Measurements from ENCODE around the gene PTPRN2.

The PTPRN2 gene

DNA sequence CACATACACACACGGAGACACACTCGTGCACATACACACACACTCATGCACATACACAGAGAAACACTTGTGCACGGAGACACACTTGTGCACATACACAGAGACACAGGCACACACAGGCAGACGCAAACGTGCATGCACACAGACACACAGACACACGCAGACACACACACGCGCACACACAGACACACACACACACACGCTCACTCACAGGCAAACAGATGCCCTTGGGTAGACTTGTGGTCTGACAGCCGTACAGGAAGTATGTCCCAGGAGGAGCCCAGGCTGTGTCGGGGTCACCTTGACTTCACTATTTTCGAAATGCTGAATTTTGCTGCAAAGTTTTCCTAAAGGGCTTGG, 712.8 kb downstream of the PTPRN2 start:
- ChIA-PET CTCF (no interaction called here), POLR2A (no interaction called here)
- no peak overlapping the region for H3K4me3 ChIP-seq (ENCODE audit: low read depth, low read length)
- TF ChIP-seq, protein P1, sequence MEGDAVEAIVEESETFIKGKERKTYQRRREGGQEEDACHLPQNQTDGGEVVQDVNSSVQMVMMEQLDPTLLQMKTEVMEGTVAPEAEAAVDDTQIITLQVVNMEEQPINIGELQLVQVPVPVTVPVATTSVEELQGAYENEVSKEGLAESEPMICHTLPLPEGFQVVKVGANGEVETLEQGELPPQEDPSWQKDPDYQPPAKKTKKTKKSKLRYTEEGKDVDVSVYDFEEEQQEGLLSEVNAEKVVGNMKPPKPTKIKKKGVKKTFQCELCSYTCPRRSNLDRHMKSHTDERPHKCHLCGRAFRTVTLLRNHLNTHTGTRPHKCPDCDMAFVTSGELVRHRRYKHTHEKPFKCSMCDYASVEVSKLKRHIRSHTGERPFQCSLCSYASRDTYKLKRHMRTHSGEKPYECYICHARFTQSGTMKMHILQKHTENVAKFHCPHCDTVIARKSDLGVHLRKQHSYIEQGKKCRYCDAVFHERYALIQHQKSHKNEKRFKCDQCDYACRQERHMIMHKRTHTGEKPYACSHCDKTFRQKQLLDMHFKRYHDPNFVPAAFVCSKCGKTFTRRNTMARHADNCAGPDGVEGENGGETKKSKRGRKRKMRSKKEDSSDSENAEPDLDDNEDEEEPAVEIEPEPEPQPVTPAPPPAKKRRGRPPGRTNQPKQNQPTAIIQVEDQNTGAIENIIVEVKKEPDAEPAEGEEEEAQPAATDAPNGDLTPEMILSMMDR (IDR thresholded peaks at IDR 0.05; ENCODE audit: insufficient read depth, low read length, missing control alignments): no peak
- DNase-seq (ENCODE audit: low read depth, low spot score): no peak

DNA sequence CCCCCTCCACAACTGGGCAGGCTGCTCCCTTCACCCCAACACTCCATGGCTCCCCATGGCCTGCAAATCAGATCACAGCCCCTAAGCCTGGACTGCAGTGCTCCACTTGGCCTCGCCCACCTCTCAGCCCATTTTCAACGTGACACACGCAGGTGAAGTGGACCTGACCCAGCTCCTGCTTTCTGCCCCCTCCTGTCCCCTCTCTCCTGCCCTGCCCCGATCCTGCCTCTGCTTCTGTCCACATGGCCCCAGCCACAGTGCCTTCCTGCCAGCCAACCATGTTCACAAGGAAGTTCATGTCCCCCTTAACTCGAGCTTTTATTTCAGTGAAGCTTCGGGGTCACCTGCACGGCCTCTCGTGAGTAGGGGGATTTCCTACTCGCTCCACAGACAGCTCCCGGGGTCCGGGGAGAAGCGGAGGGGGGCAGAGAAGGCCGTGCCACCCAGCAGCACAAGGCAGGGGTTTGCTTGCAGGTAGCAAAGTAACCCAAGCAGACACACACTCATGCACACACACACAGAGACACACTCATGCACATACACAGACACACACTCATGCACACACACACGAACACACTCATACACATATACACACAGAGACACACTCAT, 713.3 kb downstream of the PTPRN2 start:
- H3K4me3 ChIP-seq (ENCODE audit: low read depth, low read length): no peak overlapping the region
- ChIA-PET POLR2A (no interaction called here), CTCF (no interaction called here)
- TF ChIP-seq, protein P1 (IDR thresholded peaks at IDR 0.05; ENCODE audit: insufficient read depth, low read length, missing control alignments): no peak
- DNase-seq (ENCODE audit: low read depth, low spot score): no peak

DNA sequence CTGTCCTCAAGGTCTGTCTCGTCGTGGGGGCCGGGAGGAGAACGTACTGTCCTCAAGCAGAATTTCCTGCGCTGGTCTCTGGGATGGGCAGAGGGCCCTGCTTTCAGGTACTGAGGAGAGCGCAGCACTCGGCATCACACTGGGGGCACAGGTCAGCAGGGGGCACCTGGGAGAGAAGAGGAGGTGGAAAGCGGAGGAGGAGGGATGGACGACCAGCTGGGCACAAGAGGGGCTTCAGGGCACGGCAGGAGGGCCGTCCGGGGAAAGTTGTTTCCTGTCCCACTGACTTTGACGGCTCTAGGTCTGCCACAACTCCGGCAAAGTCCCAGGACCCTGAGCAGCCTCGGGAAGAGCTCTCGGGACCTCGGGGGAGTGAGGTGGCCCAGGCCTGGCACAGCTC, 714.0 kb downstream of the PTPRN2 start:
- DNase-seq (ENCODE audit: low read depth, low spot score): no peak
- ChIA-PET CTCF (no interaction called here), POLR2A (no interaction called here)
- H3K4me3 ChIP-seq (ENCODE audit: low read depth, low read length): no peak overlapping the region
- TF ChIP-seq, protein P1 (IDR thresholded peaks at IDR 0.05; ENCODE audit: insufficient read depth, low read length, missing control alignments): no peak

DNA sequence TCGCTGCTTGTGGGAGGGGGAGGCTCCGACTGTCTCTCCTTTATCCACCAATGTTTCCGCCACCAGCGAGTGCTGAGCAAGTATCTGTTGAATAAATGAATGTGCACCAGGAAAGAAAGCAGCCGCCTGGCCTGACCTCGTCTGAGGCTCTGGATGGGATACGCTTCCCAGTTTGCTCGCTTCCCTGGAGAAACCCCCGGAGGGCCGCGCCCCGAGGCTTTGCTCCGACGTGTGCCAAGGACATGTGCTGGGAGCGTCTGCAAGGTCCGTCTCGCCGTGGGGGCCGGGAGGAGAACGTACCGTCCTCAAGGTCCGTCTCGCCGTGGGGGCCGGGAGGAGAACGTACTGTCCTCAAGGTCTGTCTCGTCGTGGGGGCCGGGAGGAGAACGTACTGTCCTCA, 714.4 kb downstream of the PTPRN2 start:
- no peak overlapping the region for H3K4me3 ChIP-seq (ENCODE audit: low read depth, low read length)
- CTCF ChIA-PET: no interaction called here
- POLR2A ChIA-PET: no interaction called here
- no peak for DNase-seq (ENCODE audit: low read depth, low spot score)
- TF ChIP-seq, protein P1 (IDR thresholded peaks at IDR 0.05; ENCODE audit: insufficient read depth, low read length, missing control alignments): no peak

DNA sequence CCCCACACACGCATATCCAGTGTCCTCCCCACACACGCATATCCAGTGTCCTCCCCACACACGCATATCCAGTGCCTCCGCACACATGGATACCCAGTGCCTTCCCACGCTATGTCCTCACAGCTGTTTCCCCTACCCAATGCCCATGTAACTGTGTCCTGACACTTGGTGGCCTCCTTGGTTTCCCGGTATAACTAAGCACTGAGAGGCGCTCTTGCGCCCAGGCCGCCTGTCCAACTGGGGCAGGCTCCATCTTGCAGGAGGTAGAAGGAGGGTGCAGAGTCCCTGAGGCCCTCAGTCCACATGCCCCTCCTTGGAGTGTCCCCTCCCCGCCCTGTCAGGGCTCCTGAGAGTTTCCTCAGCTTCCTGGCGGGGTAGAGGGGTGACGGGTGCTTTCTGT, 715.2 kb downstream of the PTPRN2 start:
- POLR2A ChIA-PET: no interaction called here
- CTCF ChIA-PET: no interaction called here

DNA sequence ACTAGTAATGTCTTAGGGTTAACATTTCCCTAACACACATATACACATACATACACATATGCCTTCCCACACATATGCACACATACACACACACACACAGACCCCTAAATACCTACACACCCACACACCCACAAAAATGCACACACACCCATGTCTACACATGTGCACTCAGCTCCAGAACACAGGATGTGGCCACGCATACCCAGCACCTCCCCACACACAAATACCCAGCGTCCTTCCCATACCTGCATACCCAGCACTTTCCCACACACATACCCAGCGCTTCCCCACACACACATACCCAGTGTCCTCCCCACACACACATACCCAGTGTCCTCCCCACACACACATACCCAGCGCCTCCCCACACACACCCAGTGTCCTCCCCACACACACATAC, 715.9 kb downstream of the PTPRN2 start:
- TF ChIP-seq, protein P1 (IDR thresholded peaks at IDR 0.05; ENCODE audit: insufficient read depth, low read length, missing control alignments): no peak
- H3K4me3 ChIP-seq (ENCODE audit: low read depth, low read length): no peak overlapping the region
- ChIA-PET POLR2A (no interaction called here), CTCF (no interaction called here)
- DNase-seq (ENCODE audit: low read depth, low spot score): no peak

More for the DNA sequence above, 715.2 kb downstream of the PTPRN2 start:
- H3K4me3 ChIP-seq (ENCODE audit: low read depth, low read length): no peak overlapping the region
- no peak for DNase-seq (ENCODE audit: low read depth, low spot score)
- TF ChIP-seq, protein P1 (IDR thresholded peaks at IDR 0.05; ENCODE audit: insufficient read depth, low read length, missing control alignments): no peak

Measured in AG04449 (cell line).